Hepatocyte (in vitro differentiated cells): ENCODE measurements around the gene CTPS2.
"Not testable (repeated sequence)": the region's sequence is repeated elsewhere in the genome, so short reads cannot be mapped to it uniquely, and the experiment has no call there.

Experiments used
- EZH2 ChIP-seq: fragments of 200-600 bp; sonication (generic); IDR thresholded peaks from 2 replicates; pipeline ENCODE4 v1.6.1; 2016; ENCODE audit warnings: antibody characterized with exemption, mild to moderate bottlenecking, borderline replicate concordance
- EZH2phosphoT487 ChIP-seq: fragments of 200-600 bp; sonication (generic); IDR thresholded peaks from one replicate; pipeline ENCODE4 v1.6.1; 2018; ENCODE audit warnings: antibody characterized with exemption, mild to moderate bottlenecking, low read depth, moderate library complexity; ENCODE audit not compliant: unreplicated experiment, severe bottlenecking
- TF ChIP-seq, protein P1 (sequence below): fragments of 200-600 bp; sonication (generic); IDR thresholded peaks from 2 replicates; pipeline ENCODE4 v1.5.1; 2016; ENCODE audit warnings: antibody characterized with exemption, mild to moderate bottlenecking; ENCODE audit not compliant: poor library complexity

DNA sequence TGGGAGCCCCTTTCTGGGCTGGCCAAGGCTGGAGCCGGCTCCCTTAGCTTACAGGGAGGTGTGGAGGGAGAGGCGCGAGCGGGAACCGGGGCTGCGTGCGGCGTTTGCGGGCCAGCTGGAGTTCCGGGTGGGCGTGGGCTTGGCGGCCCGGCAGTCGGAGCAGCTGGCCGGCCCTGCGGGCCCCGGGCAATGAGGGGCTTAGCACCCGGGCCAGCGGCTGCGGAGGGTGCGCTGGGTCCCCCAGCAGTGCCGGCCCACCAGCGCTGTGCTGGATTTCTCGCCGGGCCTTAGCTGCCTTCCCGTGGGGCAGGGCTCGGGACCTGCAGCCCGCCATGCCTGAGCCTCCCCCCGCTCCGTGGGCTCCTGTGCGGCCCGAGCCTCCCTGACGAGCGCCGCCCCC is 137.1 kb downstream of the CTPS2 start:
- TF ChIP-seq, protein P1, sequence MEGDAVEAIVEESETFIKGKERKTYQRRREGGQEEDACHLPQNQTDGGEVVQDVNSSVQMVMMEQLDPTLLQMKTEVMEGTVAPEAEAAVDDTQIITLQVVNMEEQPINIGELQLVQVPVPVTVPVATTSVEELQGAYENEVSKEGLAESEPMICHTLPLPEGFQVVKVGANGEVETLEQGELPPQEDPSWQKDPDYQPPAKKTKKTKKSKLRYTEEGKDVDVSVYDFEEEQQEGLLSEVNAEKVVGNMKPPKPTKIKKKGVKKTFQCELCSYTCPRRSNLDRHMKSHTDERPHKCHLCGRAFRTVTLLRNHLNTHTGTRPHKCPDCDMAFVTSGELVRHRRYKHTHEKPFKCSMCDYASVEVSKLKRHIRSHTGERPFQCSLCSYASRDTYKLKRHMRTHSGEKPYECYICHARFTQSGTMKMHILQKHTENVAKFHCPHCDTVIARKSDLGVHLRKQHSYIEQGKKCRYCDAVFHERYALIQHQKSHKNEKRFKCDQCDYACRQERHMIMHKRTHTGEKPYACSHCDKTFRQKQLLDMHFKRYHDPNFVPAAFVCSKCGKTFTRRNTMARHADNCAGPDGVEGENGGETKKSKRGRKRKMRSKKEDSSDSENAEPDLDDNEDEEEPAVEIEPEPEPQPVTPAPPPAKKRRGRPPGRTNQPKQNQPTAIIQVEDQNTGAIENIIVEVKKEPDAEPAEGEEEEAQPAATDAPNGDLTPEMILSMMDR: not testable (repeated sequence)
- not testable (repeated sequence) for TF ChIP-seq EZH2, EZH2phosphoT487
